ENCODE results near the gene DNMT3A. TPM values are rescaled to one million over a fixed set of nuclear protein-coding genes. Genes with fewer than 3 reads are reported as not detected.

DNMT3A gene
- total RNA-seq, 1 experiment from 2014 or later = 215 TPM

GRCh38 chr2:25323042-25323514 lies 18.6 kb downstream of the DNMT3A start:
- no peak overlapping the region for H3K4me2 ChIP-seq (ENCODE audit: insufficient read depth, insufficient read length, low read length)
- H3K4me3 Mint-ChIP-seq = no peak overlapping the region

More at GRCh38 chr2:25323042-25323514, 18.6 kb downstream of the DNMT3A start:
- Histone ChIP-seq H4K8ac (replicated peaks; ENCODE audit: insufficient read length, low read depth, low read length) (no peak overlapping the region), H2BK5ac (ENCODE audit: insufficient read length, low read length) (no peak overlapping the region), H4K5ac (ENCODE audit: insufficient read length, low read depth, low read length) (no peak overlapping the region), H3K23me2 (ENCODE audit: insufficient read length, low read depth, low read length, poor library complexity, severe bottlenecking) (no peaks in the 10 kb centered on the region), H3K9ac (ENCODE audit: extremely low read depth, insufficient read length, low read length) (no peak overlapping the region), H4K91ac (ENCODE audit: insufficient read length, low read depth, low read length) (no peak overlapping the region), H3K79me1 (ENCODE audit: insufficient read depth, low read depth, low read length, poor library complexity, severe bottlenecking) (no peaks in the 10 kb centered on the region), H4K20me1 (ENCODE audit: control insufficient read depth, insufficient read depth, insufficient read length) (no peaks in the 10 kb centered on the region), H3K9me3 (ENCODE audit: control insufficient read depth, low read depth, low read length) (no peaks in the 10 kb centered on the region), H2BK120ac (ENCODE audit: low read depth, low read length, poor library complexity, severe bottlenecking) (no peak overlapping the region), H3K56ac (ENCODE audit: insufficient read length, low read depth, low read length) (no peak overlapping the region), H3K18ac (ENCODE audit: insufficient read length, low read depth, low read length) (no peak overlapping the region), H2BK15ac (ENCODE audit: low read depth, low read length) (no peak overlapping the region), H2AK5ac (ENCODE audit: insufficient read length, low read length) (no peak overlapping the region), H3K27me3 (ENCODE audit: insufficient read depth, low read length) (no peaks in the 10 kb centered on the region), H2BK20ac (ENCODE audit: low read depth, low read length, poor library complexity, severe bottlenecking) (no peak overlapping the region), H3K79me2 (ENCODE audit: insufficient read depth, low read length) (no peaks in the 10 kb centered on the region), H3T11ph (ENCODE audit: low read length) (no peak overlapping the region), H3K4me1 (ENCODE audit: insufficient read depth, low read length) (no peaks in the 10 kb centered on the region; the same call in 1 of the 2 replicates), H2BK12ac (ENCODE audit: insufficient read length, low read depth, low read length) (no peak overlapping the region), H3K27ac (ENCODE audit: insufficient read length, low read depth, low read length) (no peak overlapping the region), H2AFZ (ENCODE audit: low read length) (no peak overlapping the region), H3K14ac (ENCODE audit: insufficient read depth, low read length) (no peak overlapping the region), H3K23ac (ENCODE audit: insufficient read length, low read depth, low read length) (no peak overlapping the region), H3K4ac (ENCODE audit: low read depth, low read length) (no peak overlapping the region)
- Mint-ChIP-seq H3K36me3 (ENCODE audit: insufficient read depth in 1 of 3, low read depth in 3 of 3) (peaks cover 8 to 29% (median 17%) of the 10 kb centered on the region in 3 experiments; a peak in 6 of 7 replicates), H3K4me1 (peaks cover 19% of the 10 kb centered on the region in 2 experiments), H3K27me3 (ENCODE audit: low read depth) (peaks cover 3% of the 10 kb centered on the region), H3K27ac (peak overlapping the region in 1 of 3 experiments; percentile 46; a peak in 1 of 7 replicates), H3K9me3 (peaks cover 13 to 16% of the 10 kb centered on the region in 2 experiments; a peak in 4 of 5 replicates)
- TF ChIP-seq CTCF (conservative IDR thresholded peaks at IDR 0.05) = no peak
- peak; percentile 85 for DNase-seq
- no CpG with 5 or more reads among the region's 13 CpGs for WGBS (ENCODE audit: extremely low coverage, insufficient read length, low lambda C conversion rate)

Data from H9 (cell line).